Body of pancreas (tissue), 4 donors: Measurements from ENCODE around the gene HYI.

Source experiments
- CTCF ChIP-seq, 7 experiments: fragments of 450-650 bp in 4 of 7; fragments of 200-600 bp in 3 of 7; sonication (generic) in 3 of 7; IDR thresholded peaks; one replicate each; pipeline ENCODE4 v1.5.1; 2016 to 2019; ENCODE audit warnings: antibody characterized with exemption in 7 of 7
- POLR2A ChIP-seq, 3 donors: fragments of 450-650 bp; IDR thresholded peaks; one replicate each; pipeline ENCODE4 v1.6.1; 2016; ENCODE audit warnings: antibody characterized with exemption in 3 of 3, mild to moderate bottlenecking in 2 of 3

- no peak for TF ChIP-seq CTCF (IDR thresholded peaks at IDR 0.05)
- no peak for TF ChIP-seq POLR2A (IDR thresholded peaks at IDR 0.05)
Measured at GRCh38 chr1:43431676-43432075, 22.1 kb downstream of the HYI start.
